Measurements from ENCODE around the gene MGLL.
"Not testable (repeated sequence)": the region's sequence is repeated elsewhere in the genome, so short reads cannot be mapped to it uniquely, and the experiment has no call there.

The MGLL gene

DNA sequence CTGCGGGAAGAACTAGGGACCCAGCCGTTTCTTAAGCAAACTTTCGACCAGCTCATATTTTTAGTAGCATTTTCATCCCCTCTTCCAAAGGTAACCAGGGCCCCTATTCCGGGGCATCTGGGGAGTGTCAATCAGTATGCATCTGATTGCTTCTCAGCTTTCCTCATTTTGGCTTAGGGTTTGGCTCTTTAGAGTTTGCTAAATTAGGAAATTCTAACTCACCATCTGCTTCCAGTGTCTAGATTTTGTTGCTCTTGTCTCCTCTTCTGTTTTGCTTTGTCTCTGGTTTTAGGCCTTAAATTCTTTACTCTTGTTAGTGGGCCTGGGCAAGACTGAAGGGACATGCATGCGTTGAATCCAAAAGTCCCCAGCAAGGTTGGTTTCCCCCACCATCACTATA is 159.2 kb downstream of the MGLL start:
- DNase-seq (ENCODE audit: extremely low read depth in 1 of 2, low read depth in 1 of 2) = no peak

DNA sequence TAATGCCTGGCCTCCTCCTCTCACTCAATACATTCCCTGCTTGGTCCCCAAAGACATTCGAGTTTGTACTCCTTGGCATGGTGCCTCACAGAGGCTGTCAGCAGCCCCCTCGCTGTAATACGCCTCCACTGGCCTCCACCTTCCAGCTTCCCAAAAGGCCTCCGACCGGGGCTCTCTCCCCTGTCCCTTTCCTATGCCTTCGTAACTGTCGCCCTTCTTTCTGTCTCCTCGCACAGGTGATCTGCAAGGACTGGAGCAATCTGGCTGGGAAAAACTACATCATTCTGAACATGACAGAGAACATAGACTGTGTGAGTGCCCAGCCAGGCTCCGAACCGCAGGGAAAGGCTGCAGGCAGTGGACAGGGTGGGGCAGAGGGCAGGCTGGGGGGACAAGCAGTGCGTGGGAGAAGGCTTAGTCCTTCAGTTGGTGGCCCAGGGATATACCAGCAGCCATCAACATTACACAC is 160.3 kb downstream of the MGLL start:
- no peak for DNase-seq (ENCODE audit: extremely low read depth in 1 of 2, low read depth in 1 of 2)

DNA sequence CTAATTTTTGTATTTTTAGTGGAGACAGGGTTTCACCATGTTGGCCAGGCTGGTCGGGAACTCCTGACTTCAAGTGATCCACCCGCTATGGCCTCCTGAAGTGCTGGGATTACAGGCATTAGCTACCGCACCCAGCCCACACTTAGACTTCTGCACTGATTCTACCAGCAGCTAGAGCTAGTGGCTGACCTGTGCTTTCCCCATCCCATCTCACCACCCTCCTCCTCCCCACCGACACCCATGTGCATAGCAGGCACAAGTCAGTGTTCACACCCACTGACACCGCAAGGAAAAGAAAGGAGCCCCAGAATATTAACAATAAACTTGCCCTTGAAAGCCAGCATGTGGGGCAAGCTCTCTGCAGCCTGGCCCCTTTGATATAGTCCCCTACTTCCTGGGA is 160.7 kb downstream of the MGLL start:
- DNase-seq (ENCODE audit: extremely low read depth in 1 of 2, low read depth in 1 of 2) = no peak

DNA sequence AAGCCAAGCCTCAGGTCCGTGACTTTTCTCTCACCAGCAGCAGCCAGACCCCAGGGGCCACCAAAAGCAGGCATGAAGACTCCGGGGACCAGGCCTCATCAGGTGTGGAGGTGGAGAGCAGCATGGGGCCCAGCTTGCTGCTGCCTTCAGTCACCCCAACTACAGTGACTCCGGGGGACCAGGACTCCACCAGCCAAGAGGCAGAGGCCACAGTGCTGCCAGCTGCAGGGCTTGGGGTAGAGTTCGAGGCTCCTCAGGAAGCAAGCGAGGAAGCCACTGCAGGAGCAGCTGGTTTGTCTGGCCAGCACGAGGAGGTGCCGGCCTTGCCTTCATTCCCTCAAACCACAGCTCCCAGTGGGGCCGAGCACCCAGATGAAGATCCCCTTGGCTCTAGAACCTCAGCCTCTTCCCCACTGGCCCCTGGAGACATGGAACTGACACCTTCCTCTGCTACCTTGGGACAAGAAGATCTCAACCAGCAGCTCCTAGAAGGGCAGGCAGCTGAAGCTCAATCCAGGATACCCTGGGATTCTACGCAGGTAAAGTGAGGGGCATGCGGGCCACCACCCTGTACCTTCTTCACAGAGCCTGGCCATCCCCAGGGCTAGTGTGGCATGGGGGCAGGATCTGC is 161.6 kb downstream of the MGLL start:
- no peak for DNase-seq (ENCODE audit: extremely low read depth in 1 of 2, low read depth in 1 of 2)

DNA sequence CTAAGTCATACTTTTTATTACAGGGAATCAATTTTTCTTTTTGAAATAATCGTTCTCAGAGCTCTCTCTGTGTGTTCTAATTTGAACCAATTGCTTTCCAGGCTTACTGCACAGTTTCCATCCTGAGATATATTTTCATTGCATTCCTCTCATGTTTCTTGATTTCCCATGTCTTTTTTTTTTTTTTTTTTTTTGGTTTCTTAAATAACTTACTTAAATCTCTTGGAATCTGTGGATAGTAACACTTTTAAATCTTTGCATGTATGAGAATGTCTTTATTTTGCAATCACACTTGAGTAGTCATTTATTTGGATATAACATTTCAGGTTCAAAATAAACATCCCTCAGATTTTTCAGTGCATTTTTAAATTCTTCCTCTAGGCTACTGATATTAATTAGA is 164.1 kb downstream of the MGLL start:
- no peak for DNase-seq (ENCODE audit: extremely low read depth in 1 of 2, low read depth in 1 of 2)

DNA sequence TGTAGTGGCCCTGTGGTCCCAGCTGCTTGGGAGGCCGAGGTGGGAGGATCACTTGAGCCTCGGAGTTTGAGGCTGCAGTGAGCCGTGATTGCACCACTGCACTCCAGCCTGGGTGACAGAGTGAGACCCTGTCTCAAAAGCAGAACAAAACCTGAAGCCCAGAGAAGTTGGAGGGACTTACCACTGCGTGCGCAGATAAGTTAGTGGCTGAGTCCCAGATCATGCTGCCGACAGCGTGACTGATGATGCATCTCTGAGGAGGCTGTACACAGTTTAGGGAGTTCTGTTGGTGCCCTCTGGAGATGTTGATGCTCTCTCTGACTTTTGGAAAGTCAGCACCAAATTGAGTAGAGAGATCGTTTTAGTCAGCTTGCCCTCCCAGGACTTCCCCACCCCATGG is 165.4 kb downstream of the MGLL start:
- no peak for DNase-seq (ENCODE audit: extremely low read depth in 1 of 2, low read depth in 1 of 2)

DNA sequence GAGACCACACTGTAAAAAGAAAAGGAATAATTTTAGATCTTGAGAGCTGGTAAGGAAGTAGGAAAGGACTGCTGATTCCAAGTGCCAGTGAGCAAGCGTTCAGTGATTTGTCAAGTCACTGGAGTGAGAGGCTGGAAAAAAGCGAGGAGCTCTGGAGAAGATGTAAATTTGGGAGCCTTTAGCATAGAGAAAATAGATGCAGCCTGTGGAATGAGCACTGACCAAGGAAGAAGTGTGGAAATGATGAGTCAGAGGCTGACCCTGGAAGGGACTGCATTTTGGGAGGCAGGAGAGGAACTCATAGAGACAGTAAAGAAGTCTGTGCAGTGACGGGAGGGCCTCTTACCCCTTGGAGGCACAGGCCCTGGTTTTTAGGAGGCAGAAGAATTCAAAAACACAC is 166.7 kb downstream of the MGLL start:
- no peak for DNase-seq (ENCODE audit: extremely low read depth in 1 of 2, low read depth in 1 of 2)

DNA sequence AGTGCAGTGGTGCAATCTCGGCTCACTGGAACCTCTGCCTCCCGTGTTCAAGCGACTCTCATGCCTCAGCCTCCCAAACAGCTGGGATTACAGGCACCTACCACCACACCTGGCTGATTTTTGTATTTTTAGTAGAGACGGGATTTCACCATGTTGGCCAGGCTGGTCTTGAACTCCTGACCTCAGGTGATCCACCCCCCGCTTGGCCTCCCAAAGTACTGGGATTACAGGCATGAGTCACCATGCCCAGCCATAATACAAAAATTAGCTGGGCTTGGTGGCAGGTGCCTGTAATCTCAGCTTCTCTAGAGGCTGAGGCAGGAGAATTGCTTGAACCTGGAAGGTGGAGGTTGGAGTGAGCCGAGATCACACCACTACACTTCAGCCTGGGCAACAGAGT is 167.3 kb downstream of the MGLL start:
- DNase-seq (ENCODE audit: extremely low read depth in 1 of 2, low read depth in 1 of 2) = not testable (repeated sequence)

DNA sequence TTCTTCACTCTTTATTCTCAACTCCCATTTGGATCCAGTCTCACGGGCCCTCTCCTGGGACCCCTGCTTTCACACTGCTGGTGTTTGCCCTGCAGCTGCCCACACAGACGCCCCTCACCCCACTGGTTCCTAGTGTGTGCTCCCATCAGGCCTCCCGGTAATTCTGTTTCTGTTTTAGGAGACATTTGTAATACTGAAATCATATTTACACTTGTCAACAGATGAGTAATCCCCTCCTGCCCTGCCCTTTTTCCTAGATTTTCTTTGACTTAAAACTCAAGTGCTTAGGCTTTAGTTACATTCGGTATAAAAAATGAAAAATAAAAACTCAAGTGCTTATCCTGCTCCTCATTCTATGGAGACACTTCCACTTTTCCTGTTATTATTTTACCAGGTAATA is 167.9 kb downstream of the MGLL start:
- DNase-seq (ENCODE audit: extremely low read depth in 1 of 2, low read depth in 1 of 2) = no peak

DNA sequence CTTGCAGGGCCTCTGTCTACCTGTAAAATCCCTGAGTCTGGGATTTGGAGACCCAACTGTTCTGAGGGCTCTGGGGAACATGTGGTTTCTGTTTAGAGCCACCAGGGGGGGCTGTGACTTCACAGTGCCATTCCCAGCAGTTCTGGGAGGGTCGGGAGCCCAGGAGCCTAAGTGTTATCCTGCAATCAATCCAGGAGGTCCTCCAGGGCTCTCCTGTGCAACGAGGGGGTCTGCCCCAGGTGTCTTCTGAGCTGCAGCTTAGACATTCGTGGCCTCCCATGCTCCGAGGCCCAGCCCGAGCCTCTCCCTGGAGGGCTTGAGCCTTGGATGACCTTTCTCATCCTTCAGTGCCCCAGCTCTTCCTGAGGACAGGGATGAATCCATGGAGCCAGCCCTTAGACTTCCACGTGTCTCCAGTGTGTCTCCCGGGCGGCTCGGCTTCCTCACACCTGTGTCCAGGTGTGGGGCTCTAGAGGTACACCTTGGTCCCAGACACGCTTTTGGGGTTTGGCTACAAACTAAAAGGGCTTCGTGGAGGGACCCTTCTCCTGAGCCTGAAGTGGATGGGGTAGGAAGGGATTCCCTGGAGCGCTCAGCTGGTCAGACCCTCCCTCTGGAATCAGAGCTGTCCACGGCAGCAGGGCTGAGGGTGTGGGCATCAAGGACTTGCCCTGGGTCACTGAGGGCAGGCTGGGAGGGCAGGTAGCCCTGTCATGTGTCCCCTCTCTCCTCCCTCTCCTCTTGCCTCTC is 169.9 kb downstream of the MGLL start:
- DNase-seq (ENCODE audit: extremely low read depth in 1 of 2, low read depth in 1 of 2) = no peak

DNA sequence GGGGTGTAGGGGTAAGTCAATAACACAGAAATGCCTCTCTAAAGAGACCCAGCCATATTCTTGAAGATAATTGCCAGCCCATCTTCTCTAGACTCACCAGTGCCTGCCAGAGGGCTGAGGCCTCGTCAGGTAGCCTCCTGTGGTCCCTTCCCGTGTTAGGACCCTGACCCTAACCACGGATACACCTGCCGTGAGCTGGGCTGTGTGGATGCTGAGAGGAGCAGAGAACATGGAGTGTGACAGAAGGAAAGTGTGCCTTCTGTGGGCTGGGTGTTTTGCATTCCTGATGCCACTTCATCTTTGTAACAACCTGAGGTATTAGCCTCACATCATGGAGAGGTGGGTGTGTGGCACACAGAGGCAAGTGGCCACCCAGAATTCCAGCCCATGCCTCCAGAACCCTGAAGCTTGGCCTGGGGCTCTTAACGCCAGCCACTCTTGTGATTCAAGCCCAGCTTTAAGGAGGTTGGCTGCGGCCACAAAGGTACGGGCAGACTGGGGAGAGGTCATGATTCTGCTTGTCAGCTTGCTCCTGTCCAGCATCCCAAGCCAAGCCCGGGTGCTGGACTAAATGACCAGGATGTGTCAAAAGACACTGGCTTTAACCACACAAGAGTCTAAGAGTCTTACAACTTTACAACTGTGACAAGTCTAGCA is 170.7 kb downstream of the MGLL start:
- no peak for DNase-seq (ENCODE audit: extremely low read depth in 1 of 2, low read depth in 1 of 2)

DNA sequence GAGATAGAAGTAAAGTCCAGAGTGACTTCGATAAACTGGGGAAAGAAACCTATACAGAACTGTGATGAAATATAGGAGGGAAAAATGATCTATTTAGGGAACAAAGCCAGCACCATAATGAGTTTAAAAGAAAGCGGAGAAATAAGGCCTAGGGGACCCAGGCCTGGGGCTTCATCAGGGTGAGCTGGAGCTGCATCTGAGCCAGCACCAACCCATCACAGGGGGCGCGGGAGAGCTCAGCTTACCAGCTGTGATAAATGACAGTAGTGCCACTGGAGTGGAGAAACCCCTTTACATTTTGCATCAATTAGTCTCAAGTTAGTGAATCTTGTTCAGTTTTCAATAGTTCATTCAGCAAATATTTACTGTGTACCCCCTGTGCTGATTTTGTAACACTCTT is 172.1 kb downstream of the MGLL start:
- no peak for DNase-seq (ENCODE audit: extremely low read depth in 1 of 2, low read depth in 1 of 2)

DNA sequence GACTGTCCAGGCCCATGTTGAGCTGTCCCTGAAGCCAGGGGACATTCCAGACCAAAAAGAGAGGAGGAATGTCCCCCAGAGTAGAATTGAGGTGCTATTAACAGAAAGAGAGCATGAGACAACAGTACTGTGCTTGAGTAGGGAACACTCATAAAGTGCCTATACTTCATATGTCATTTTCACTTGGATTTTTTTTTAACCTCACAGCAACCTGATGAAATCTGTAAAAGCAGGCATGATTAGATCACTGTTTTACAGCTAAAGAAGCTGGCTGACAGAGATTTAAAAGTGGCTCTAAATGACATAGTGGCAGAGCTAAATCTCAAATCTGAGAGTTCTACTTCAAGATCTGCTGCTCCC is 174.5 kb downstream of the MGLL start:
- no peak for DNase-seq (ENCODE audit: extremely low read depth in 1 of 2, low read depth in 1 of 2)

DNA sequence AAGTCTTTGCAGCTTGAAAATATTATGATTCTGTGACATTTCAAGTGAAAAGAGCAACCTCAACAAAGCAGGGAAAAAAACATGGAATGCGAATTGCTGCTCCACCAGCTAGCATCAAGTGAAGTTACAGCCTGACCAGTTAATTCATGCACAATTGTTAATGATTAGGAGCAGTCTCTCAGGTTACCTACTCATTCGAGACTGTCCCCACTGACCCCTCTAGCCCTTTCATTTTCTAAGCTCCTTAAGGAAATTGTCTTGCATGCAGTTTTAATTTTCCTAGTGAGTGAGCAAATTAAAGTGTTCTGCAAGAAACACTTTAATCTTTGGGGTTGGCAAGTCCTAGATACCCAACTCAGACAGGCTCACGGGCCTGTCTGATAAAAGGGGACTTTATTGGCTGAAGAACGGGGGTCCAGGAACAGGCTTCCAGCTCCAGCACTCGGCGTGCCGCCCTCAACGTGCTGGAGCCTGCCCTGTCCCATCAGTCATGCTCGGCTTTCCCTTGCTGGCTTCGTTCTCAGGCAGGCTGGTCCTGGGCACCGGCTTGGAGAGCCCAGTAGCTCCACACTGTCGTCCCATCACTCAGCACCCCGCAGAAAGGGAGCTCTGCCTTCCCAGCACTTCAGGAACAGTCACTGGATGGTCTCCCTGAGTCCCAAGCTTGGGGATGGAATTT is 175.0 kb downstream of the MGLL start:
- DNase-seq (ENCODE audit: extremely low read depth in 1 of 2, low read depth in 1 of 2) = no peak

DNA sequence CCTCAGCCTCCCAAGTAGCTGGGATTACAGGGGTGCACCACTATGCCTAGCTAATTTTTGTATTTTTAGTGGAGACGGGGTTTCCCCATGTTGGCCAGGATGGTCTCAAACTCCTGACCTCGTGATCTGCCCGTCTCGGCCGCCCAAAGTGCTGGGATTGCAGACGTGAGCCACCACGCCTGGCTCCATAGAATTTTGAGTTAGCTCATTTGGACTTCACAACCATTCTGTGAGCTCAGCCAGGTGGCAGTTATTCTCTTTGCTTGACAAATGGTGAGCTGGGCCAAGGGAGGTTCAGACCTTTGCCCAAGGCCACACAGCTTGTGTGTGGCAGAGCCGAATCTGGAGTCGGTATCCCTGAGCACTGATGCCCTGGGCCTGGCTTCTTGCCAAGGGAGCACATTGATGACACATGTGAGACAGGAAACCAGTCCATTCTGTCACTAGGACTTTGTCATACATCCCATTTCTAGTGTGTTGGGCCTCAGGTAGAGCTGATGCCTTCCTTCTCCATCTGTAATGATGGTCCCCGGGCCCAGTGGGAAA is 175.7 kb downstream of the MGLL start:
- no peak for DNase-seq (ENCODE audit: extremely low read depth in 1 of 2, low read depth in 1 of 2)

DNA sequence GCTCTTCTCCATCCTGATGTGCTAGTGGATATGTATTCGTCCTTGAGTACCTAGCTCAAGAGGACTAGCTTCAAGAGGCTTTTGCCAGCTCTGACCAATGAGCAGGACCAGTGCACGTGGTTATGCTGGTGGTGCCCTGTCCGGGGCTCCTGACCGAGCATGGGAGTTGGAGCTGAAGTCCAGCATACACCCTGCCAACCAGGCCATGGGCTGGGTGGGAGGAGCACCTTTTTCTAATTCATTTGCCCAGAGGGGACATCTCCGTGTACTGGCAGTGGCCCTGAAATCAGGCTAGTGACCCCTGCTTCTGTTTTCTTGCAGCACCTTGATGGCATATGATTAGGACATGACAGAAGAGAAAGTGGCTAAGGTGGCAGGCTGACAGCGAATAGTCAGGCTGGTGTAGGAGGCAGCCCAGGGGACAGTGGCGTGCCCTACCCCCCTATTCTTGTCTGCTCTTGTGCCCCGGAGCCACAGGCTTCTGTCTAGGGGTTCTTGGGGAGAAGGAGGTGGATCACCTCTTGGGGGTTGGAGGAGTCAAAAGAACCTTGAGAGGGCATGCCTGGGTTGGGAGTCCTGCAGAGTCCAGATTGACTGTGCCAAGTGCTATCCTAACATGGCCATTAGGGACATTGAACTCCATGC is 176.8 kb downstream of the MGLL start:
- DNase-seq (ENCODE audit: extremely low read depth in 1 of 2, low read depth in 1 of 2) = no peak

DNA sequence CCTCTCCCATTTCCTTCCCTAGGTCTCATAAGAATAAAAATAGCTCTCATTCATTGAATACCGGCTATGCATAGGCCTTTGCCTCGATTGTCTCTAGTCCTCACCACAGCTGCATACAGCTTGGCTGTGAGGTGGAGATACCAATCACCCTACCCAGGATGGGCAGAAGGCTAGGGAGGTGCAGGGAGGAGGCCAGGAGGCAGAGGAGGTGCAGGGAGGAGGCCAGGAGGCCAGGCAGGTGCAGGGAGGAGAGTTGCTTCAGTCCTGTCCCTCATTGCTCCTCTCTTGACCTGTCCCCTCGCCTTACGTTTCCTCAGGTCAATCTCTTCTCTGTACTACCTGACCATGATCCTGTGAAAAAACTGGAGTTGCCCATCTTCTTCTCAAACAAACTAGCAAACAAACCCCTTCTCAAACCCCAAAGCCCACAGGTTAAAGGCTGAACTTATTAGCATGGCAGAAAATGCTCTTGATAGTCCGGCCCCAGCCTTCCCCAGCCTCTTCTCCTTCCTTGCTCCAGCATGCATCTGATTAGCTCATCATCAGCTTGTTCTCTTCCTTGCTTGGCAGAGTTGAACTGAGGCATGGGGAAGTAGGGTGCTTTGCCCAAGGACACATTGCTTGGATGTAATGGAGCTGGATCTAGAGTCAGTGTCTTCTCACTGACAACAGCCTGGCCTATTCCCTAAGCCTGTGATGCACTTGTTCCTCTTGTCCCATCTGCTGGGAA is 177.5 kb downstream of the MGLL start:
- no peak for DNase-seq (ENCODE audit: extremely low read depth in 1 of 2, low read depth in 1 of 2)

DNA sequence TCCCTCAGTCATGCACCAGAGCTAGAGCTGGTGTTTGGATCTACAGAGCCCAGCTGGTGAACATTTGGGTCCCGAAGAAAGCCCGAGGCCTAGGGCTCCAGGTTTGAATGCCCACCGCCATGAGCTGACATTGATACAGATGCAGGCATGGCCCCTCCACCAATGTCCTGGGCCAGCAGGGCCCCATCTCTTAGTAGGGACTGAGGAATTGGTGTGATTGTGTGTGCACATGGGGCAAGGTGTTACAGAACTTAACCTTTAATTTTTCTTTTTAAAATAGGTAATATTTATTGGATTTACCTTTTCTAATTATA is 182.3 kb downstream of the MGLL start:
- DNase-seq (ENCODE audit: extremely low read depth in 1 of 2, low read depth in 1 of 2) = no peak

DNA sequence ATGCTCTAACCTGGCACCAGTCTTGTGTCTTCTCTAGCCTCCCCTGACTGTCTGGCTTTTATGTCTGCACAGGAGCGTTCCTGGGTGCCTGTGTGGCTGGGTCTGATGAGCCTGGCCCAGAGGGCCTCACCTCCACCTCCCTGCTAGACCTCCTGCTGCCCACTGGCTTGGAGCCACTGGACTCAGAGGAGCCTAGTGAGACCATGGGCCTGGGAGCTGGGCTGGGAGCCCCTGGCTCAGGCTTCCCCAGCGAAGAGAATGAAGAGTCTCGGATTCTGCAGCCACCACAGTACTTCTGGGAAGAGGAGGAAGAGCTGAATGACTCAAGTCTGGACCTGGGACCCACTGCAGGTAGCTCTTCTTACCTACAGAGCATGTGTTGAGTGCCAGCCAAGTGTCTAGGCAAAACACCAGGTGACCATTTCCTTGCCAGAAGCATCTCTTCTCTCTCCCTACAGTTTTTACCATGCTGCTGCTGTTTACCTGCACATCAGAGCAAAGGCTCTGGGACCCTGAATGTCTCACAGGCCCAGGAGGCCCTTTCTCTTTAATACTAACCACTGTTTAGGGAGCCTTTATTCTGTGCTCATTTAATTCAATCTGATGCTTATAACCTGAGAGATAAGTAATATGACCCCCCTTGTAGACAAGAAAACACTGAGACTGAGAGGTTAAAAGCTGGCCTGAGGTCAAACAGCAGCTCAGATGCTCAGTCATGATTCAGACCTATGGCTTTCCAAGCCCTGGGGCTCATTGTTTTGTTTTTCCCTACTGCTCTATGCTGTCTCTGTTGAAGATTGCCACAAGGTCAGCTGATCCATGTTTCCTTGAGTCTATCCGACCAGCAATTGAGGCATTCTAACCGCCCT is 182.9 kb downstream of the MGLL start:
- DNase-seq (ENCODE audit: extremely low read depth in 1 of 2, low read depth in 1 of 2) = no peak

Data from activated CD8-positive, alpha-beta memory T cell treated with anti-CD3 and anti-CD28 coated beads for 1 hour (primary cell).